HG02870 (cell line): Measurements from ENCODE around the gene CD79A.

Experiments used
- ATAC-seq: cut with Tn5 transposase; IDR thresholded peaks from one replicate; pipeline ENCODE4 v1.9.1; 2021; ENCODE audit warnings: mild to moderate bottlenecking, moderate library complexity; ENCODE audit not compliant: unreplicated experiment

CD79A gene

DNA sequence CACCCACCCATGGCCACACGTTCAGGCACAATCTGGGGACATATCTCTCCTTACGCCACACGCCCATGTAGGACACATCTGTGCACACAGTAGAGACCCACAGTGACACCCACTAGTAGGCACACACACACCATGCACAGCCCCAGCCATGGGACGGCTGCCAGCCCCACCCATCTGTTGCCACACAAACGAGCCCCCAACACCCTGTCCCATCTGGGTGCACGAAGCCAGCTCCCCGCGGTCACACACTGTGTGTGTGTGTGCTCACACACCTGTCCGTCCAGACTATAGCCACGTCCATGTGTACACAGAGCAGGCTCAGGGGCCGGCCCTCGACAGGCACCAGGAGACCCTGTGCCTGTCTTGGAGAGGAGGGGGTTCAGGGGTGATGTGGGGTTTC lies 40.6 kb downstream of the CD79A start:
- no peak for ATAC-seq

DNA sequence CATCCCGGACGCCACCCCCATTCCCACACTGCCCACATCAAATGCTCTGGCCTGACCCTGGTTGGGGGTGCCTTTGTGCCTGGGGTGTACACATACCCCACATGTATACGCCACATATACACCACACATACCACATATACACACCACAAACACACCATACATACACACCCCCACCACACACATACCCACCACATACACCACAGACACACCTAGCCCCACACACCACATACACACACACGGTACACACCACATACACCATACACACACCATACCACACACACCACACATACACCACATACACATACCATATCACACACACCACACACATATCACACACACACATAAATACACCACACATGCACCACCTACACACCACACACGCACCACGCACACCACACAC lies 41.0 kb downstream of the CD79A start:
- ATAC-seq = no peak

DNA sequence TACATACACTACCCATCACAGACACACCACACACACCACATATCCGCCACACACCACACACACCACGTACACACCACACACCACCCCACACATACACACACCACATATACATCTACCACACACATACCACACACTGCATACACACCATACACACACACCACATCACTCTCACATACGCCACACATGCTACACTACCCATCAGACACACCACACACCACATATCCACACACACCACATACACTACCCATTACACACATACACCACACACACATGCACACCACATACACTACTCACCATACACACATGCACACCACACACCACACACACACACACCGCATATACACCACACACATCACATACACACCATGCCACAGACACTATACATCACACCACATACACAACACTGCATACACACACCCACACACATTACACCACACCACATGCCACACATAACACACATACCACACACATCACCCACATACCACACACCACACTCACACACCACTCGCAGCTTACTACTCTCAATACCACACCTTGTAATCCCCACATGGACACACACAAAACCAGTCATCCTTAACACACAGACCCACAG lies 41.7 kb downstream of the CD79A start:
- ATAC-seq = no peak

DNA sequence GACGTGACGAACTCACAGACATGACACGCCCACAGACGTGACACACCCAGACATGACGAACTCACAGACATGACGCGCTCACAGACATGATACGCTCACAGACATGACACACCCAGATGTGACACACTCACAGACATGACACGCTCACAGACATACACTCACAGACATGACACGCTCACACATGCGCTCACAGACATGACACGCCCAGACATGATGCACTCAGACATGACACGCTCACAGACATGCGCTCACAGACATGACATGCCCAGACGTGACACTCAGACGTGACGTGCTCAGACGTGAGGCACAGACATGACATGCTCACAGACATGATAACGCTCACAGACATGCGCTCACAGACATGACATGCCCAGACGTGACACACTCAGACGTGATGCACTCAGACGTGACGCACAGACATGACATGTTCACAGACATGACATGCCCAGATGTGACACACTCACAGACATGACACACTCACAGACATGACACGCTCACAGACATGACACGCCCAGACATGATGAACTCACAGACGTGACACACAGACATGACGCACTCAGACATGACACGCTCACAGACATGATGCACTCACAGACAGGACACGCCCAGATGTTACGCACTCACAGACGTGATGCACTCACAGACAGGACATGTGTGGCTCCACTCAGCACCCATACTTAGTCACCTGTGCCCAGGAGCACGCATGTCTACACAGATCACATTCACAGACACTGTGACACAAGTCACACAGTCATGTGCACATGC lies 43.1 kb downstream of the CD79A start:
- no peak for ATAC-seq

GRCh38 chr19:41920882-41921576 lies 44.0 kb downstream of the CD79A start:
- no peak for ATAC-seq

GRCh38 chr19:41921577-41922576 lies 44.8 kb downstream of the CD79A start:
- no peak for ATAC-seq

DNA sequence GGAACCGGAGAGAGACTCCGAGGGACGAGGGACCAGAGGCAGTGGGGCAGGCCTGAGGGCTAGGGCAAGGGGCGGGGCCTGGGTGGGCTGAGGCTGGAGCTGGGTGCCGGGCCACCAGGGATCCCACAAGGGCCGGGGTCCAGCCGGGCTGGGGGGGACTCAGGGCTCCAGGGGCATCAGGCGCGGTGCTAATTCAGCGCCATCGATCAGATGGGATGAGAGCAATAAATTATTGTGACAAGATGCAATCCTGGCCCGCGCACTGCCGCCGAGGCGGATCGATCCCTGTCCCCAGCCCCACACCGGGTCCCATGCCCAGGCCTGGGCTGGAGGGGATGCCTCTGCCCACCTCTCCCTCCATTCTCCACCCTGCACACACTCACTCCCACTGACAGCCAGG lies 45.5 kb downstream of the CD79A start:
- no peak for ATAC-seq

DNA sequence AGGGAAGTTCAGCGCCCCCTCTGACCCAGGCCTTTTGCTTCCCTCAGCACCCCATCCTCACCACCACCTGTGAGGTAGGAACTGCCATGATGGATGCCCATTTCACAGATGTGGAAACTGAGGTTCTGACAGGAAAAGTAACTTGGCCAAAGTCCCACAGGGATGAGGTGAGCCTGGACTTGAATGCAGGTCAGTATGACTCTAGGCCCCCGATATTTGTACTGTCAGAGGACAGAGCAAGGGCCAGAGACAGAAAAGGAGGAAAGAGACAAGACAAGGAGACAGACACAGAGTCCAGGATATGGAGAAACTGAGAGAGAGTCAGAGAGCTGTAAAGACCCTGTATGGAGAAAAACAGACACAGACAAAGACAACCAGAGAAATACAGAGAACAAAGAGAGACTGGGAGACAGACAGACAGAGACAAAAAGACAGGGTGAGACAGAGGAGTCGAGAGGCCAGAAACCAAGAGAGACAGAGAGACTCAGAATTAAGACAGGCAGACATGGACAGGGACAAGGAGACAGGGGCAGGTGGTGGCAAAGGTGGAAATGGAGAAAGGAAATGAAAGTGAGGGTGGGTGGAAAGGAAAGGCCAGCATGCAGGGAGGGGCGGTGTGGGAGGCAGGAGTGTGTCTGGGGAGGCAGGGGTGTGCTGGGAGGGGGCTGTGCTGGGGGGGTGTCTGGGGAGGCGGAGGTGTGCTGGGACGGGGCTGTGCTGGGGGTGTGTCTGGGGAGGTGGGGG lies 46.1 kb downstream of the CD79A start:
- no peak for ATAC-seq

DNA sequence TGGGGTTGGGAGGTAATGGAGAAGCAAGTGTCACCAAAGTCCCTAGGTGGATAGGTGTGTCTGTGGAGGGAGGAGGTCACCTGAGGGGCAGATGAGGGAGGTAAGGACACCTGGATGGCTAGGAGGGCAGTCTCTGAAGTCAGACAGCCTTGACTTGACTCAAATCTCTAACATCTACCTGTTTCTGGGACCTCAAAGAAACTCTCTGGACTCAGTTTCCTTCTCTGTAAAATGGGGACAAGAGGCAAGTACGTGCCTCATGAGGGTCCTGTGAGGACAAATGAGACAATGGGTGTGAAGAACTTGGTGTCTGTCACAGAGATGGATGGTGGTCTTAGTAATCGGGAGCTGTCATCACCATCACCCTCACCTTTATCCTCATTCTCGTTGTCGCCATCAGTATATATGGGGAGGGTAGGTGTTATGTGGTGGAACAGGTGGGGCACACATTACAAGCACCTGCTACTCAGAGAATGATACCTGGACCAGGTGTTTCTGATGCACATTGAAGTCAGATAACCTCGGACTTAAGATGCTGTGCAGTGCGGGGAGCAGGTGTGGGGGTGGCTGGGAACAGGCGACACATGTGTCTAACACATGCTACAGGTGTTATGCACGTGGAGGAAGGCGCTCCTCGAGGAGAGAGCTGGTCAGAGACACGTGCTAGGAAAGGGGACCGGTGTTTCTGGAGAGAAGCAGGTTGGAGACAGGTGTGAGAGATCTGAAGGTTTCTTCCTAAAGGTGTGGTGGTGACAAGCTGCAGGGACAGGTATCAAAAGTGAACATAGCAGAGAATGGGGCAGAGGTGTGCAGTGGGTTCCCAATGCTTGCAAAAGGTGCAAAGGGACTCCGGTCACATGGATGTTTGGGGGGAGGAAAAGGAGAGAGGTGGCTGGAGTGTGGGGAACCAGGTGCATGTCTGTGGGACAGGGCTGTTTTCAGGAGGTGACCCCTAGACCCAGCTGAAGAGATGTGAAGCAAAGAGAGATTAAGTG lies 47.4 kb downstream of the CD79A start:
- ATAC-seq = no peak

- no peak for ATAC-seq
These were observed 48.3 kb downstream of the CD79A start for GRCh38 chr19:41925208-41926003.

DNA sequence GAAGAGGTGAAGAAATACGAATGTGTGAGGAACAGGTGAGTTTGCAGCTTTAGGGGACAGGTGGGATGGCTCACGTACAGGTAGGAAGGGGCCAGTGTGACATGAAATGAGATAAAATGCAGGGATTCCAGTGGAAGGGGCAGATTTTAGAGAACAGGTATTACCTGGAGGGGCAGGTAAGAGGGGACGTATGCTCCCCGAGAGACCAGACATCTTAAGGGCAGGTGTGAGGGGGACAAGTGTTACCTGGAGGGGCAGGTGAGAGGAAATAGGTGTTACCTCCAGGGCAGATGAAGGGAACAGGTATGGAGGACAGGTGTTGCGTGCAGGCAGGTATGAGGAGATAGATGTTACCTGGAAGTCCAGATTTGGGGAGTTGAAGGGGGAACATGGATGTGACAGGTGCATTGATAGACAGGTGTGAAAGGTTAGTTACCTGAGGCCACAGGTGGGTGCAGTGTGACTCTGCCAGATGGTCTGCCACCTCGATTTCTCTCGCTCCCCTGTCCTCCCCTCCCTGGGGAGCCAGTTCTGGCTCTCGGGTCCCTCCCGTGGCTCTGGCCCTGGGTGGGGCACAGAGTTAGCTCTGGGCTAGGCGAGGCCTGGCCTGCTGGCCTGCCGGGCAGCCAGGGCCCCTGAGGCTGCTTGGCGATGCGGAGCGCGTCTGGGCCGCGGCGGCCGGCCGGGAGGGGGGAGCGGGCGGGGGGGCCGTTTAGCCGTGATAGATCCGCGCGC lies 49.1 kb downstream of the CD79A start:
- ATAC-seq = no peak

GRCh38 chr19:41926763-41927496 lies 49.9 kb downstream of the CD79A start:
- no peak for ATAC-seq

DNA sequence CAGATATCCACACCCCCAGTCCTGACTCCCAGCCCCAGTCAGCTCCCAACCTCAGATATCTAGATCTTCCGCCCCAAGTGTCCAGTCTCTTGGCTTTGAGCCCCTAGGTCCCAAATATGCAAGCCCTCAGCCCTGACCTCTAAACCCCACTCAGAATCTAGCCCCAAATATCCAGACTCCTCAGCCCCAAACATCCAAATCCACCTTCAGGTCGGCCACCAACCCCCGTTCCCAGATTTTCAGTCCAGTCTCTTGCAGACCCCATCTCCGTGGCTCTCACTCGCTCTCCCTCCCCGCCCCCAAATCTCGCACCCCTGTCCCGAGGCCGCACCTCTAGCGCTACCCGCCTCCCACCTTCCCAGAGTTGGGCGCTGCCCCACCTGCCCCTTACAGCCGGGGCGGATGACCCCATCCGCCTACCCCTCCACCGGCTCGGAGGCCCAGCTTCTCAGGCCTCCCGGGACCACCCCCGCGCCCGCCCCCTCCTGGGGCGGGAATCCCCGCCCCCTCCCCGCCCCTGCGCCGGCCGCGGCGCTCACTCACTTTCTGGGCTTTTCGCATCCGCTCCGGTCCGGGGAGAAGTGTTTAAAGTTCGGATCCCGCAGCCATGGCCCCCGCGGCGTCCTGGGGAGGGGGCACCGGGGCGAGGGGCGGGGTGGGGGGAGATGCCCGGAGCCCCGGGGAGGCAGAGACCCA lies 50.6 kb downstream of the CD79A start:
- ATAC-seq = no peak

GRCh38 chr19:41928221-41928683 lies 51.2 kb downstream of the CD79A start, which contains the start of gene ERFL:
Gene ERFL (minus strand): TSS chr19:41928449. CDS start chr19:41912919, 15,530 bp downstream.
- ATAC-seq = no peak

- ATAC-seq = no peak
These were observed 51.9 kb downstream of the CD79A start for GRCh38 chr19:41928754-41929535.
